HG03520 (cell line): ENCODE measurements around the gene ASCL2.

Experiments used
- ATAC-seq: cut with Tn5 transposase; IDR thresholded peaks from one replicate; pipeline ENCODE4 v1.9.1; 2021; ENCODE audit warnings: mild to moderate bottlenecking, moderate library complexity; ENCODE audit not compliant: unreplicated experiment

Gene ASCL2, protein sequence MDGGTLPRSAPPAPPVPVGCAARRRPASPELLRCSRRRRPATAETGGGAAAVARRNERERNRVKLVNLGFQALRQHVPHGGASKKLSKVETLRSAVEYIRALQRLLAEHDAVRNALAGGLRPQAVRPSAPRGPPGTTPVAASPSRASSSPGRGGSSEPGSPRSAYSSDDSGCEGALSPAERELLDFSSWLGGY

DNA sequence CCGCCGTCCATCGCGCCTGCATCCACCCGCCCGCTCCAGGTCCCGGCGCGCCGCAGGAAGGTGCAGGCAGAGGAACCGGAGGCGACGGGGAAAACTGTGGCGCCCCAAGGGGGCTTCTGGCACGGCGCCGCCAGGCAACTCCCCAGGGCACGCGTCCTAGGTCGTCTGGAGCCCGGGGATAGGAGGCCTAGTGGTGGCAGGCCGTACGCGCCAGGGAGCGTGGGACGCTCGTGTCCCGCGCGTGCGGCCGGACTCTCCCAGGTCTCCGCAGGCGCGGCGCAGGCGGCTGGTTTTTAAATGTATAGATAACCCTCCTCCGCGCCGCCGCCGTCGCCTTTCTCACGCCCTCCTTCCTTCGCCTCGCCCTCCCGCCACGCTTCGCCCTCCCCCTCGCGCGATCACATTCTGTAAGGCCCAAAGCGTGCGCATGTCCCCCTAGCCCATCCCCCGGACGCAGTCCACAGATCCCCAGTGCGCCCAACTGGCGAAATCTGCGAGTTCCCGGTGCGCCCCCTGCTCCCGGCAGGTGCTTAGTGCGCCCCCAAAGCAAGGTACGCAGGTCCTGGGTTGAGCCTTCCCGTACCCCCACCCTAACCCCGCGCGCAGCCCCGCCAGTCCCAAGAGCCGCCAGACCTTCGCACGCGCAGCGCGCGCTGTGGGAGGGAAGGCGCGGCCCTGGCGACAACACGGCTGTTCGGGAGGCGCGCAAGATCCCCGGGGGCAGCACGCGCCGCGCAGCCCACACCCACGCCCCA, at the start of gene ASCL2:
Gene ASCL2, minus strand, starts transcription at position 267 of the 755 bp plus-strand sequence. Its CDS starts 256 bp downstream, at position 11.
- ATAC-seq = no peak

DNA sequence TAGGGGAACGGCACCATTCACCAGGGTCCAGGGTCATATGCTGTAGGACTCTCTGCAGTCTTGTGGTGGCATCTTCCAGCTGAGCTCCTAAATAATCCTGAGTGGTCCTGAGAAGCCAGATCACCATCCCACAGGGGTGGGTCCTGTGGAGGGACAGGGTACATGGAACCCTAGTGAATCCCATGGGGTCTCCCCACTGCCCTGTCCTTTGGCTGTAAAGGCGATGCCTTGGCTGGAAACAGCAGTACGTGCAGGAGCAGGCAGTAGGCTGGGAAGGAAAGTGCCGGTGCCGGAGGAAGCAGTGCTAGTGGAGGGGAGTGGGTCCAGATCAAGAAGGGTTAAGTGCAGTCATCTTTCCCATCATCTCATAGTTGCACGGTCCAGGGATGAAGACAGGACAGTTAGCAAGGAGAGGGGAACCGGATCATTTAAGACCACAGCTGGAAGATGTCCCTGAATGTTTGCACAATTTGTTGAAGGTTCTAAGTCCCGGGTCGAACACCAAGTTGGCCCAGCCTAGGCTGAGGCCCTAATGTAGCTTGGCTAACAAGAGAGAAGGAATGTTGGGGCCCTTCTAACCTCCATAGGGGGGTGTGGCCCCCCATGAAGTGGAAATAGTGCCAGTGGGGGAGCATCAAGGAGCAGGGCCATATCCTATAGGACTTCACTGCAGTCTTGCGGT, 49.5 kb upstream of the ASCL2 start:
- ATAC-seq = no peak

DNA sequence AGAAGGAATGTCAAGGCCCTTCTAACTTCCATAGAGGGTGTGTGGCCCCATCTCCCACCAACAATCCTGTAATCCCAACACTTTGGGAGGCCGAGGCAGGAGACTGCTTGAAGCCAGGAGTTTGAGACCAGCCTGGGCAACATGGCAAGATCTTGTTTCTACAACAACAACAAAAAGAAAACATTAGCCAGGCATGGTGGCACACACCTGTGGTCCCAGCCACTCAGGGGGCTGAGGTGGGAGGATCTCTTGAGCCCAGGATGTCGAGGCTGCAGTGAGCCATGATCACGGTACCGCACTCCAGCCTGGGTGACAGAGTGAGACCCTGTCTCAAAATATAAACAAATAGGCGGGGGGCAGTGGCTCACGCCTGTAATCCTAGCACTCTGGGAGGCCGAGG, 48.3 kb upstream of the ASCL2 start:
- no peak for ATAC-seq

DNA sequence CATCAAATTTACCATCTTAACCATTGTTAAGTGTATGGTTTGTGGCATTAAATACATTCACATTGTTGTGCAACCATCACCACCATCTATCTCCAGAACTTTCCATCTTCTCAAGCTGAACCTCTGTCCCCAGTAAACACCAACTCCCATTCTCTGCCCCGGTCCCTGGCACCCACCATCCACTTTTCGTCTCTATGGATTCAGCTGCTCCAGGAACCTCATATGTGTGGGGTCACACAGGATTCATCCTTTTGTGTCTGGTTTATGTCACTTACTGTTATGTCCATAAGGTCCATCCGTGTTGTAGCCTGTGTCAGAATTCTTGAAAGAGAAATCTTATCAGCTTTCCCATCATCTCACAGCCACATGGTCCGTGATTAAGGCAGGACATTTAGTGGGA, 47.7 kb upstream of the ASCL2 start:
- ATAC-seq = no peak

DNA sequence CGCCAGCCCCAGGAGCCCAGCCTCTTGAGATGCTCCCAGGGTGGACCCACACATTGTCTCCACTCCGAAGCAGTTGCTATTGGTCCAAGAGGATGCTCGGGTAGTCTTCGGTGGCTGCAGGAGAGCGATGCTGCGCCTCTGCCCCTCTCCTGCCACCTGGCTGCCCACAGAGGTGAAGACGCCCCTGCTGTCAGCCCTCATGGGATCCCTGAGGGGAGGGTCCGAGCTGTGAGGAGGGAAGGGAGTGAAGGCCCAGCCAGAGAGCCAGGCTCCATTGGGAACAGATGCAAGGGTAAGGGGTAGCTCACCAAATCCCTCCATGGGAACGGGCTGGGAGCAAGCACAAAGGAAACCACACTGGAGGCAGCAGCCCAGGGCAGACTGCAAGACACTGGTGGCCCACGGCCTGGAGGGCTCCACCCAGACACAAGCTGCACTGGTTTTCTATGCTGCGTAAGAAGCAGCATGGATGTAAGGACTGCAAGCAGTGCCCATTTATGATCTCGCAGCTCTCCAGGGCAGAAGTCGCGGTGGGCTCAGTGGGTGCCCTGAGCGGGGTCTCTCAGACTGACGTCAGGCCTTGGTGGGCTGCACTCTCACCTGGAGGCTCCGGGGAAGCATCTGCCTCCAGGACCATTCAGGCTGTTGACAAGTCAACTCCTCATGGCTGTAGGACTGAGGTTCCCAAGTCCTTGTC, 47.1 kb upstream of the ASCL2 start:
- ATAC-seq = no peak

DNA sequence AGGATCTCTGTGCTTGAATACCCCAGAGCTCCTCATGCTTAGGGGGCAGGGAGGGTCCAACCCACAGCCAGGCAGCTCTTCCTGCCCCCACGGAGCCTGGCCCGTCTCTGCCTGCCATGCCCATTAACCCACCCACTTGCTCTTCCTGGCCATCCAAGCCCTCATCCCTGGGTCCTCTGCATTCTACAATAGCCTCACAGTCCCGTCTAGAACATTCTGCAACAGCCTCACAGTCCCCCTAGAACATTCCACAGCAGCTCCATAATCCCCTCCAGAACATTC, 46.5 kb upstream of the ASCL2 start:
- no peak for ATAC-seq

DNA sequence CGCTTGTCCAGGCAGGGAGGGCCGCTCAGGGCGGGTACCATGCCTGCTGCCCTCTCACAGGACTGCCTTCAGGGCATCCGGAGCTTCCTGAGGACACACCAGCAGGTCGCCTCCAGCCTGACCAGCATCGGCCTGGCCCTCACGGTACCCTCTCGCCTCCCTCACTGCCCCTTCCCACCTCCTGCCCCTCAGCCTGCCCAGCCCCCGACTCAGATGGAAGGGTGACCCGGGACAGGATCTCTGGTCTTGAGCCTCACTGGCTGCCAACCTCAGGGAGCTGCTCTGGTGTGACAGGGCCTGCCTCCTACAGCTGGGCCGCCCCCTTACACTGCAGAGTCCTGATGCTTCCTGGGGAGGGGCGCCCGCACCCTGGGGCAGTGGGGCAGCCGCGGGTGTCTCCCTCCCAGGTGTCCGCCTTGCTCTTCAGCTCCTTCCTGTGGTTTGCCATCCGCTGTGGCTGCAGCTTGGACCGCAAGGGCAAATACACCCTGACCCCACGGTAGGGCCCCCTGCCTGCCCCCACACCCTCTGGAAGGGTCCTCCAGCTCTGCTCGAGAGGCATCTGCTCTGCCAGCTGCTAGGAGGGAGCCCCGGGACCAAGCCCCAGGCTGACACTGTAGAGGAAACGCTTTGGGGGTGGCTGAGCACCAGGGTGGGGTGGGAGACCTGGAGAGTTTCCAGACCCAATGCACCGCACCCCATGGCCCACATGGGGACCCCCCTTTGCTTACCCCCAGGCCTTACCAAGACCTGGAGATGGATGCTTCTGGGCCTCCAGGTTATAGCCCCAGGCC, 46.0 kb upstream of the ASCL2 start:
- no peak for ATAC-seq

DNA sequence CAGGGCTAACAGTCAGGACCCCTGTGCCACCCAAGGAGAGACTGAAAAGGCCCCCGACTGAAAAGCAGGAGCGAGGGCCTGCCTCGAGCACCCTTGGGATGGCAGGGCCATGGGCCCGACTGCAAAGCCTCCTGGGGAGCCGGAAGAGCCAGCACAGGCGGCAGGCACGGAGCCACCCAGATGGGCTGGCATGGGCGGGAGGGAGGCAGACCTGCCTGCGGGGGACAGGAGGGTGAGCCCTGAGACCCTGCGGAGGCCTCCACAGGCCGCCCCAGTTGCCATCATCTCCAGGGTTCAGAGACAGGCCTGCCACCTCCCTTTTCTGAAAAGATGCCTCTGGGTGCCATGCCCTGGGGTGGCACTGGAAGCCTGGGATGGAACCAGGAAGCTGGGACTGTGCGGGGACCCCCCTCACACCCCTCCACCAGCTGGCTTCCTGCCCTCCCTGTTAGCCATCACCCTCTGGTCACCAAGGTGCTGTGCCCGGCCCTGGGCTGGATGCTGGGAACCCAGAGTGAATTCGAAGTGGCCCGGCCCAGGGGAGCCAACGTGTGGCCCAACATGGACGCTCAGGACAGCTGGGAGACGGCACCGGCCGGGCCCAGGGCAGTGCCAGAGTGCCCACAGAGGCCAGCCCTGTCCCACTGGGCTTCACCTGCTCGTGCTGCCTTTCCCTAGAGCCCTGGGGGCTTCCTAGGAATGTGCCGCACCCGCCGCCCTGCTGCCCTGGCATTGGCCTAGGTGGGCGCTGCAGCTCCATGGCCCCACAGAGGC, 45.2 kb upstream of the ASCL2 start:
- ATAC-seq = no peak

DNA sequence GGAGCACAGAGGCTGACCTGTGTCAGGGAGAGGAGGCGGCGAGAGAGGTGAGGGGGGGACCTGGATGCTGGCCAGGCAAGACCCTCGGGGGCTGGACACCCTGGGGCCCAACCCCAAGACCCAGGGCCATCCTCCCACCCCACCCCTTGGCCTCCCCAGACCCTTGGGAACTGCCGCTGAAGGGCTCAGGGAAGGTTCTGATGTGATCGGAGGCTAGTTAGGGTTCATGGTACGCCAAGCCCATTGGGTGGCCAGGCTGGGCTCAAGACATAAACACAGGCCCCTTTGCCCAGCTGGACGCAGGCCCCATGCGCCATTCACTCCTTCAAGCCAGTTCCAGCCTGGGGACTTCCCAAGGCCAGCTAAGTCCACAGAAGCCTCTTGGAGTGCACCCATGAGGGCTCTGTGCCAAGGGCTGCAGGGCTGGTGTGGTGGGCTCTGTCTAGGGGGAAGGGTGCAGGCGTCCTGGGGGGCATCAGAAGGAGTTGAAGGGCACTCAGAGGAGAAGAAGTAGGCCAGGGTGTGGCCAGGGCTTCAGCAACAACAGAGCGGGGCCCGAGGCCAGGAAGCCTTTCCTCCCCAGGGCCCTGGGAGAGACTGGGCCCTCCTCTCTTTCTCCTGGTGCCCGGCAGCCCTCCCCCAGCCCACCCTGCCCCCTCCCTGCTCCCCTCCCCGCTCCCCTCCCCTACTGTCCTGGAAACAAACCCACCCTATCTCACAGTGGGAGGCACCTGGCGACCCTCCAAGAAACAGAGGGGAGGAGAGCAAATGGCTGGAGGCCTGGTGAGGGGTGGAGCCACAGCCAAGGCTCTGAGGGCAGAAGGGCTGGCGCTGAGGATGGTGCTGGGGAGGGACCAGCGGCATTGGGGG, 44.4 kb upstream of the ASCL2 start:
- no peak for ATAC-seq

DNA sequence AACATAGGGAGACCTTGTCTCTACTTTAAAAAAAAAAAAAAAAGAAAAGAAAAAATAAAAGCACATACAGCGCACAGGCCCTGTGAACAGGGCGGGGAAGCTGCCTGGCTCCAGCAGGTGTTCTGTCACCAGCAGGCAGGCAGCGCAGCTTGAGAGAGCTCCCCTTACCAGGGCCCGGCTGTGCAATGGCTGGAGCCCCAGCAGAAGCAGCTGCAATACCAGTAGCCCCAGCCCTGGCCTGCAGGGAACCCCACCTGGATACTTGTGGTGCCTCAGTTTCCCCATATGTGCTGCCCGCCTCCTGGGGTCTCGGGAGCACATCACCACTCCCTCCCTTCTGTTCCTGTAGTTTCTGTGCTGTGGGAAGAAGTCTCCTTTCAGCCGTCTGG, 43.7 kb upstream of the ASCL2 start:
- ATAC-seq = no peak

DNA sequence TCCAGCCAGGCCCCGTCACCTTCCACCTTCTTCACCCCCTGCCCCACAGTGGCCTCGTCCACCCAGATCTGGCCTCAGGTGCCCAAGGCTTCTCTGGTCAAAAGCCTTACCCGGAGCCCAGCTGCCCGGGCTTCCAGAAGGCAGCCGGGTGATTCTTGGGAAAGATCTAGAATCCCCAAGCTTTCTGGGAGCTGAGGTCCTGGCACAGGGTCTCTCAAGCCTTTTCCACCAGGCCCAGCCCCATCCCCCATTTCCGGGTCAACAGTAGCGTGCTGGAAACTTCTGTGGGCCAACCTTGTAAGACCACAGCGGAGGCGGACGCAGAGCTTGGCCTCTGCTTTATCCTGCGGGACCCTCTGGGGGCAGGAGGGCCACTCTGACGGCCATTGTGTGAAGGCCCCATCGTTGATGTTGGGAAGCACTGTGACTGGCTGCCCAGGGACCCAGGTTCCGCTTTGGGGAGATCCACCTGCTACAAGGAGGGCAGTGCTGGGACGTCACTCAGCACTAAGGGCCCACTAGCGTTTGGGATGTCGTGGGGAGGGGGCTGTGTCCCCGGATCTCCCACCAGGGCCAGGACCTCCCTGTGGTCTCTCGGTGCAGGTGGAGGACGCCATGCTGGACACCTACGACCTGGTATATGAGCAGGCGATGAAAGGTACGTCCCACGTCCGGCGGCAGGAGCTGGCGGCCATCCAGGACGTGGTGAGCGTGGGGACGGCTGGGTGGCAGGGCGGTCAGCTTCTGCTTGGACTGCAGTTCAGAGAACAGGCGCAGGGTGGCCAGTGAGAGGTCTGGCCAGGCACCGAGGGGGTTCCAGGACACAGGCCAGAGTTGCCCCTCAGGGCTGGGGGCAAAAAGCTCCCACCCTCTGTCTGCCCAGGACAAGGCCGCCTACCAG, 42.9 kb upstream of the ASCL2 start:
- no peak for ATAC-seq

DNA sequence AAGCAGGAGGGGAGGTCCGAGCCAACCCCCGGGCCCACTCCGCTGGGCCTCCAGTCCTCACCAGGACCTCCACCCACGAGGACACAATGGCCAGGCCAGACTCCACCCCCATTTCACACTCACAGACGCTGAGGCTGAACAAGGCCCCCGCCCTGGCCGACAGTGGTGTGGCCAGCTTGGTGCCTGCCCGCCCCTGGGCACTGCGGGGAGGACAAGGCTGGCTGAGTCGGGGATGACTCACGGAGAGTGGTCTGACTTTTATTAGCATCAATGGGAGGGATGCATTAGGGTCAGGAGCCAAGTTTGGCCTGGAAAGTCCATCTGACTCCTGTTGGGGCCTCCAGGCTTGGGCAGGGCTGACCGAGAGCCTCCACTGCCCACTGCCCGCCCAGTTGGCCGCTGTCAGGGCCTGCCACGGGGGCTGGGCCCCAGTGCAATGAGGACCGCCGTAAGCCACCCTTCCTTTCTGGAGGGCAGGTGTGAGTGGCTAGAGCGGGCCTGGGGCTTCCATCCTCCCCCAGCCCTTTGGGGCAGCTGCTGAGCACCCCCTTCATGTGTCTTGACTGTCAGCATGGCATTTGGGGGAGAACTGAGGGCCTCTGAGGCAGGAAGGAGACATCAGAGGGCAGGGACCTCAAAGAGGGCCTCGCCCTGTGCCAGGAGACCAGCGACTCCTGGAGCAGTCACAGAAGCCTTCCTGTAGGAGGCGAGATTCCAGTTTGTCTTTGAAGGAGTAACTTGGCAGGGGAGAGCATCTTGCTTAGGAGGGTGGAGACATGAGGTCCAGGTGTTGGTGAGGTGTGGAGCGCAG, 42.0 kb upstream of the ASCL2 start:
- no peak for ATAC-seq

DNA sequence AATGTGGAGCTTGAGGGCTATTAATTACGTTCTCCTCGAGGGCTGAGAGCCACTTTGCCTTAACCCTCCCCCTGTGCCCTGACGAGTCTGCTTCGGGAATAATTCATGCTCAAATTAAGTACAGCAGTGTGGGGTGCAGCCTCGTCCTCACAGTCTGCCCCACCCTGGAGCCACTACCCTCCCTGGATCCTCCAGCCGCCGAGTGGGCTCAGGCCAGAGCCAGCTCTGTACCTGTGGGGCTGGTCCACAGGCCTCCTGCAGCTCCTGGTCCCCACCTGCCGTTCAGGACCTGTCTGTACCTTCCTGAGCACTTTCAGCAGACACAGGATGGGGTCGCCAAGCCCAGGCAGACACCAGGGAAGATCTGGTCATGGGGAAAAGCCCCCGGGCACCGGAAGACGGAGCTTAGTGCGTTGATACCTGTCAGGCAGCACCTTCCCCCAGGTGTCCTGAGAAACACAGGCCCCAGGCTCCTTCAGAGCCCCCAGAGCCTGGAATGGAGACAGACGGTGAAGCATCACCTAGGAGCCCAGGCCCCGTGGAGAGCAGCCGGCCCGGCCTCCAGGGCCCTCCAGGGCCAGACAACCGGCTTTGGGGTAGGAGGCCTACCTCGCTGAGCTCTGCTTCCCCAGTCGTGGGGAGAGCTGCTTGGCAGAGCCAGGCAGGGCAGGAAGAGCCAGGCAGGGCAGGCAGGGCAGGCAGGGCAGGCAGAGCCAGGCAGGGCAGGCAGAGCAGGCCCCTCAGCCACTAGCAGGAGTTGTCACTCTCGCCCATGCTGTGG, 41.2 kb upstream of the ASCL2 start:
- no peak for ATAC-seq

DNA sequence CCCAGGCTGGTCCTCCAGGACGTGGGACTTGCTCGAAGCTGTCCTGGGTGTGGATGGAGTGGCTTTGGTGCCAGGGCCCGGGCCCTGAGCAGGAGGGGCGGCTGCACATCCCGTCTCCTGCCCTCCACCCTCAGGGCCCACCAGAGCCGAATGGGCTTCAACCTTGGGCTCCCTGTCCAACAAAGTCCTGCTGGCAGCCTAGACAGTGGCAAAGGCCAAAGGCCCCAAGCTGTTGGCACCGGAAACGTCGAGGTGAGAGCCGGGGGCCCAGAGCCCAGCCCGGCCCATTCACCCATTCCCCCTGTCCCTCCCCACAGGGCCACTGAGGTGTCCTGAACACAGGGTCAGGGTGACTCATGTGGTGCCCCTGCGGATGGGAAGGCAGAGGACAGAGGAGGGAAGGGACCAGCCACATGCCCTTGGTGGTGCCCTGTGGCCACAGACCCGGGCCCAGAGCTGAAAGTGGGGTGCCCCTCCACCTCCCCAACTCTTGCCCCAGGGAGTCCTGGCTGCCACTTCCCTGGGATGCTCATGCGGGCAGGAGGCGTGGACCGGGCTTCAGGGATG, 40.5 kb upstream of the ASCL2 start:
- ATAC-seq = no peak

DNA sequence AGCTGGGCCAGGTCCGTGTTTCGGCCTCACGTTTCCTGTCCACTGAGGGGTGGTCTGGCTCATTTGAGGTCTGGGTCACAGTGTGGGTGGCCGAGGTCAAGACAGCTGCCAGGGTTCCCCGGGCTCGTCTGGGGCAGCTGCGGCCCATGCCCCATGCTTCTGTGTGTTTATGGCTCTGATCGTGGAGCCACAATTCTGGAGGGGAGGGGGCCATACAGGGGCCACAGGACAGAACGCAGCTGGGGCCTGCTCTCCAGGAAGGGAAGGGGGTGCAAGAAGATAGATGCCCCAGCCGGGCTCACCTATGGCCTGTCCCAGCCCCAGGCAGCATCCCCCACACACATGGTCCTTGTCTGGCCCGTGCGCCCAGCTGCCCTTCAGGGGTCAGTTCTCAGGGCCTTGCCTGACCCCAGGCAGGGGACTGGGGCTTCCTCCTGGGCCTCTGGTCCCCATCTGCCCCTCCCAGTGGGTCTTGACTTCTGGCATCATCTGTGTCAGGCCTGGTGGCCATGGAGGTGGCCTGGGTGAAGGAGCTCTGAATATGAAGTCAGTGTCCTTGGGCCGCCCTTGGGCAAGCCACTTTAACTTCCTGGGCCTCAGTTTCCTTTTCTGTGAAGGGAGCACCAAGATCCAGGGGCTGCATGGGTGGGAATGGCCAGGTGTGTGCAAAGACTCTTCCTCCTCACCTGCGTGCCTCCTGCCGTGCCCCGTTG, 39.8 kb upstream of the ASCL2 start:
- ATAC-seq = no peak
